NT2/D1 (cell line): ENCODE measurements around the gene S1PR3.

Source experiments
- SUZ12 ChIP-seq: IDR thresholded peaks from 2 replicates; pipeline ENCODE4 v1.6.1; 2011; ENCODE audit not compliant: insufficient read length, insufficient read depth; ENCODE audit errors: extremely low read depth
- YY1 ChIP-seq: IDR thresholded peaks from 2 replicates; pipeline ENCODE4 v1.6.1; 2011; ENCODE audit not compliant: insufficient read length, insufficient read depth
- ZNF274 ChIP-seq: IDR thresholded peaks from 2 replicates; pipeline ENCODE4 v1.6.1; 2011; ENCODE audit warnings: mild to moderate bottlenecking, low read depth, low read length

GRCh38 chr9:88993871-88994460 lies 2.7 kb downstream of the S1PR3 start:
- TF ChIP-seq YY1 (no peak), SUZ12 (no peak), ZNF274 (no peak)
